IPS-18a (cell line): ENCODE data around the gene TYROBP.
A peak's percentile ranks its signal among the peaks of the same experiment; 100 is the strongest.

ENCODE experiments used
- H3K27ac ChIP-seq: one replicate; pipeline ENCODE4 v1.5.1; 2013; ENCODE audit warnings: low read length
- H3K27me3 ChIP-seq: one replicate; pipeline ENCODE4 v1.6.1; 2013; ENCODE audit warnings: mild to moderate bottlenecking, low read length; ENCODE audit not compliant: control insufficient read depth, insufficient read depth
- H3K36me3 ChIP-seq: one replicate; pipeline ENCODE4 v1.6.1; 2013; ENCODE audit warnings: low read depth, low read length; ENCODE audit not compliant: control insufficient read depth
- H3K4me1 ChIP-seq: one replicate; pipeline ENCODE4 v1.6.1; 2013; ENCODE audit warnings: low read depth, low read length; ENCODE audit not compliant: control insufficient read depth
- H3K4me3 ChIP-seq: one replicate; pipeline ENCODE4 v1.5.1; 2013; ENCODE audit warnings: low read length
- H3K9ac ChIP-seq: one replicate; pipeline ENCODE4 v1.6.1; 2013; ENCODE audit warnings: mild to moderate bottlenecking, low read length, moderate library complexity
- H3K9me3 ChIP-seq: one replicate; pipeline ENCODE4 v1.6.1; 2013; ENCODE audit warnings: low read depth, low read length; ENCODE audit not compliant: control insufficient read depth

The TYROBP gene

DNA sequence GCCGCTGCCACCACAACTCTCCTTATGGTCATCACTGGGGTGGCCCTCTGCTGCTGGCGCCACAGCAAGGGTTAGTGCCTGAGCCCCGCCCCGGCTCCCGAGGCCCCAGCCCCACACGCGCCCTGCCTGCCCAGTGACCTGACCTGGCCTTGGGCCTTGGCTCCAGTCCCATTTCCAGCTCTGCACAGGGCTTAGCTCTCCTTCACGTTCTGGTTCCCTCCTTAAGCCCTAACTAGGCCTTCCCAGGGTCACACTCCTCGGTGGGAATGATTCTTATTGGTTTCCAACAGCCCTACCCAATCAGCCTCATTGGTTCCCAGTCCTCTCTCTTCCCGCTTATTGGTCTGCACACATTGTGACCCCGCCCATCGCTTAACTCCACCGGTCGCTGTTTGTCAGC, 45.6 kb downstream of the TYROBP start:
- H3K27ac ChIP-seq: no peak overlapping the region
- no peaks in the 10 kb centered on the region for H3K9me3 ChIP-seq
- H3K36me3 ChIP-seq: no peaks in the 10 kb centered on the region
- peaks cover 7% of the 10 kb centered on the region for H3K4me1 ChIP-seq
- no peak overlapping the region for H3K9ac ChIP-seq
- H3K27me3 ChIP-seq: peaks cover 56% of the 10 kb centered on the region
- H3K4me3 ChIP-seq: no peak overlapping the region

DNA sequence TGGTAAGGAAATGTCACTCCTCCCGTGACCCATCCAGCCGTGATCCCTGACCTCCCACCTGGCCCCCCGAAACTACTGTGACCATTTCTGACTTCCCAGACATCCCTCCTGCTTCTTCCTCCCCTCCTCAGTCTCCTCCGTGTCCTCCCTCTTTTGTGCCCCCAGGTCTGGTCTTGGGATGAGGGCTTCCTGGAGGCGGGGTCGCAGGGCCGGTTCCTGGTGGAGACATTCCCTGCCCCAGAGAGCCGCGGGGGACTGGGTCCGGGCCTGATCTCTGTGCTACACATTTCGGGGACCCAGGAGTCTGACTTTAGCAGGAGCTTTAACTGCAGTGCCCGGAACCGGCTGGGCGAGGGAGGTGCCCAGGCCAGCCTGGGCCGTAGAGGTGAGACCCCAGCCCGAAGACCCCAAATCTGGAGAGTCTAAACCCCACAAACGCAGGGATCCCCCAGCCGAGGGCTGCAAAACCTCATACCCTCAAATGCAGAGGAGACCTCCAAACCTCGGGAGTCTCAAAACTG, 46.4 kb downstream of the TYROBP start:
- peaks cover 7% of the 10 kb centered on the region for H3K4me1 ChIP-seq
- H3K36me3 ChIP-seq: no peaks in the 10 kb centered on the region
- H3K27me3 ChIP-seq: peaks cover 62% of the 10 kb centered on the region
- H3K27ac ChIP-seq: no peak overlapping the region
- no peak overlapping the region for H3K9ac ChIP-seq
- H3K9me3 ChIP-seq: no peaks in the 10 kb centered on the region
- H3K4me3 ChIP-seq: peak overlapping the region; percentile 53

DNA sequence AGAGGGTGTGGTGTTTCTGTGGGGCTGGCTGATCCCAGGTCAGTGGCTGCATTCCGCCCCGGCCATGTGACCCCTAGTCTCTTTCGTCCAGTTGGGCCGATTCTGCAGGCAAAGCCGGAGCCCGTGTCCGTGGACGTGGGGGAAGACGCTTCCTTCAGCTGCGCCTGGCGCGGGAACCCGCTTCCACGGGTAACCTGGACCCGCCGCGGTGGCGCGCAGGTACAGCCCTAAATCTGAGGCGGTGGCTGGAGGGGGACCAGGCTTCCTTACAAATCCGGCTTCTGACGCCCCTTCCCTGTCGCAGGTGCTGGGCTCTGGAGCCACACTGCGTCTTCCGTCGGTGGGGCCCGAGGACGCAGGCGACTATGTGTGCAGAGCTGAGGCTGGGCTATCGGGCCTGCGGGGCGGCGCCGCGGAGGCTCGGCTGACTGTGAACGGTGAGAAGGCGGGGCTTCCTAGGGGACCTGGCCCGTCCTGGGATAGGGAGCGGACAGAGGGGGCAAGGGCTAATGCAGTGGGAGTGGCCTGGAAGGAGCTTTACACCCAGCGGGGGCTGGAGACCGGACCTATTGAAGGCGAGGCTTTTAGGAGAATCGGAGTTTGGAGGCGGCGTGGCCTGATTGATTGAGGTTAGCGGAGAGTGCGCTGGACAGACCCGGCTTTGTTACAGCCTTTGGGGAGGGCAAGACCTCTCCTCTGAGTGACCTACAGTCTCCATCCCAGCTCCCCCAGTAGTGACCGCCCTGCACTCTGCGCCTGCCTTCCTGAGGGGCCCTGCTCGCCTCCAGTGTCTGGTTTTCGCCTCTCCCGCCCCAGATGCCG, 47.1 kb downstream of the TYROBP start:
- Histone ChIP-seq H3K36me3 (no peaks in the 10 kb centered on the region), H3K4me3 (peak overlapping the region; percentile 53), H3K9me3 (no peaks in the 10 kb centered on the region), H3K27ac (no peak overlapping the region), H3K9ac (no peak overlapping the region), H3K27me3 (peaks cover 68% of the 10 kb centered on the region), H3K4me1 (peaks cover 7% of the 10 kb centered on the region)

DNA sequence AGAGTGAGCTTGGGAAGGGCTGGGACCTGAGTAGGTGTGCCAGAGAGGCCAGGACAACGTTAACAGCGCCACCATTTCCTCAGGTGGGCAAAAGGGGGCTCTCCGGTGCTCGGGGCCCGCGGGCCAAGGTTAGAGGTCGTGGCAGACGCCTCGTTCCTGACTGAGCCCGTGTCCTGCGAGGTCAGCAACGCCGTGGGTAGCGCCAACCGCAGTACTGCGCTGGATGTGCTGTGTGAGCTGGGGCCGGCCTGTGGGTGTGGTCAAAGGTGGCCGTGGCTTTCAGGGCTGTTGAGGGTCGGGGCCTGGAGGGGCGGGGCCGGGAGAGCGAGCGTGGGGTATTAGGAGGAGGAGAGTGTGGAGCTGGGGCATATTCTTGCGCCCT, 47.7 kb downstream of the TYROBP start:
- Histone ChIP-seq H3K4me3 (peak overlapping the region; percentile 53), H3K4me1 (peaks cover 13% of the 10 kb centered on the region), H3K9me3 (no peaks in the 10 kb centered on the region), H3K9ac (no peak overlapping the region), H3K27me3 (peaks cover 74% of the 10 kb centered on the region), H3K36me3 (no peaks in the 10 kb centered on the region), H3K27ac (no peak overlapping the region)

DNA sequence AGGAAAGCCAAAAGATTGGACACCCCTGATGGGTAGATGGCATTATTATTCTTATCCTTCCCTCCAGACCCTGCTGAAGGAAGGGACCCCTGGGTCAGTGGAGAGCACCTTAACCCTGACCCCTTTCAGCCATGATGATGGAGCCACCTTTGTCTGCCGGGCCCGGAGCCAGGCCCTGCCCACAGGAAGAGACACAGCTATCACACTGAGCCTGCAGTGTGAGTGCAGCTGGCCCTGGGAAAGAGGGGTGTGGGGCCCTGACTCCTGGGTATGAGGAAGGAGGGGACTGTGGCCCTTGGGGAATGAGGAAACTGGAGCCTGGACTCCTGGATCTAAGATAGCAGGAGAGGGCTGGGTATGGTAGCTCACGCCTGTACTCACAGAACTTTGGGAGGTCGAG, 48.7 kb downstream of the TYROBP start:
- H3K9me3 ChIP-seq: no peaks in the 10 kb centered on the region
- peaks cover 84% of the 10 kb centered on the region for H3K27me3 ChIP-seq
- peaks cover 14% of the 10 kb centered on the region for H3K4me1 ChIP-seq
- H3K4me3 ChIP-seq: no peak overlapping the region
- no peak overlapping the region for H3K27ac ChIP-seq
- no peak overlapping the region for H3K9ac ChIP-seq
- H3K36me3 ChIP-seq: no peaks in the 10 kb centered on the region

DNA sequence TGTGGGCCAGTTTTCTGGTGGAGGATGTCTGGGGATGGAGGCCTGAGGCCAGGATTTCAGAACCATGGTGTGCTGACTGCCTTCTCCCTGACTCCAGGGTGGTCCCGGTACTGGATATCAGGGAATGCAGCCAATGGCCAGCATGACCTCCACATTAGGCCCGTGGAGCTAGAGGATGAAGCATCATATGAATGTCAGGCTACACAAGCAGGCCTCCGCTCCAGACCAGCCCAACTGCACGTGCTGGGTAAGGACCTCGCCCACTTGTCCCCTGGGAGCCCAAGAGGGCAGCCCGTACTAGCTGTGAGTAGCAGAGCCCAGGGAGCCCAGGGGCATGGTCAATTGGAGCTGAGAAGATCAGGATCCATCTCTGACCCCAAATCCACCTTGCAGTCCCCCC, 49.8 kb downstream of the TYROBP start:
- H3K27me3 ChIP-seq: peaks cover 84% of the 10 kb centered on the region
- H3K9me3 ChIP-seq: no peaks in the 10 kb centered on the region
- no peak overlapping the region for H3K9ac ChIP-seq
- no peak overlapping the region for H3K4me3 ChIP-seq
- peaks cover 14% of the 10 kb centered on the region for H3K4me1 ChIP-seq
- no peak overlapping the region for H3K27ac ChIP-seq
- no peaks in the 10 kb centered on the region for H3K36me3 ChIP-seq

DNA sequence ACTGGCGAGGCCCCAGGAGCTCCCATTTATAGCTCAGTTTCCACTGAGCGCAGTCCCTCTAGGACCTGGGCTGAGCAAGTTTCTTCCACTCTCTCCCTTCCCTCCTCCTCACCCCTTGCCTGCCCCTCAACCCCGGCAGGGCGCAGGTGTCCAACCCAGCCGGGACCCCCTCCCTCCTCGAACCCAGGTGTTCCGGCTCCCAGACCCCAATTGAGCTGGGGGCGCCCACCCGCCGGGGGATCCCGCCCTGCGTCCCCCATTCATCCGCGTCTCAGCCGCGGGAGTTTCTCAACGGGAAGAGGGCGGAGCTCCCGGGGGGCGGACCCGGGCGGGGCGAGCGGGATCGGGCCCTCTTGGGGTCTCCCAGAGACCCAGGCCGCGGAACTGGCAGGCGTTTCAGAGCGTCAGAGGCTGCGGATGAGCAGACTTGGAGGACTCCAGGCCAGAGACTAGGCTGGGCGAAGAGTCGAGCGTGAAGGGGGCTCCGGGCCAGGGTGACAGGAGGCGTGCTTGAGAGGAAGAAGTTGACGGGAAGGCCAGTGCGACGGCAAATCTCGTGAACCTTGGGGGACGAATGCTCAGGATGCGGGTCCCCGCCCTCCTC, 51.4 kb downstream of the TYROBP start, which contains the start of gene KIRREL2:
Gene KIRREL2 (plus strand): TSS at position 366 of the 604 bp plus-strand sequence. CDS start 209 bp downstream, at position 575.
- H3K27me3 ChIP-seq: peaks cover 70% of the 10 kb centered on the region

More for the DNA sequence above, 51.4 kb downstream of the TYROBP start, which contains the start of gene KIRREL2:
- H3K4me3 ChIP-seq: peak within 1 kb of the TSS; percentile 74
- H3K9me3 ChIP-seq: no peaks in the 10 kb centered on the region
- H3K36me3 ChIP-seq: no peaks in the 10 kb centered on the region
- H3K4me1 ChIP-seq: peaks cover 11% of the 10 kb centered on the region
- peak within 1 kb of the TSS; percentile 32 for H3K9ac ChIP-seq
- no peak within 1 kb of the TSS for H3K27ac ChIP-seq
